Right cardiac atrium (tissue), 5 donors: Measurements from ENCODE around the gene CHAF1A. TPM values are rescaled to one million over a fixed set of nuclear protein-coding genes. Genes with fewer than 3 reads are reported as not detected.

ENCODE experiments used
- ATAC-seq, 2 donors: fragments of 200-7000 bp; cut with Tn5 transposase; one replicate each; pipeline versions ENCODE4 v1.8.0 to v1.9.1; 2020; ENCODE audit warnings: moderate library complexity in 2 of 2, mild to moderate bottlenecking in 1 of 2
- DNase-seq, 3 donors: peaks; one replicate each; pipeline ENCODE4 v3.0.0-alpha.2; 2020
- H3K27ac ChIP-seq: one replicate; pipeline ENCODE4 v1.5.1; 2013; ENCODE audit warnings: mild to moderate bottlenecking, low read length, control low read depth, moderate library complexity
- H3K27me3 ChIP-seq: one replicate; pipeline ENCODE4 v1.6.1; 2013; ENCODE audit not compliant: control insufficient read depth, insufficient read depth
- H3K4me1 ChIP-seq: one replicate; pipeline ENCODE4 v1.6.1; 2013; ENCODE audit warnings: low read length; ENCODE audit not compliant: control insufficient read depth, insufficient read depth
- H3K4me3 ChIP-seq: one replicate; pipeline ENCODE4 v1.5.1; 2013; ENCODE audit warnings: low read length, control low read depth
- H3K9me3 ChIP-seq: one replicate; pipeline ENCODE4 v1.6.1; 2013; ENCODE audit warnings: low read length; ENCODE audit not compliant: control insufficient read depth
- WGBS: extraction: QIAGEN DNeasy Blood & Tissue Kit; methylation state at CpG from one replicate; pipeline ENCODE4 v1.1.7; 2013; 5-methylcytosine and 5-hydroxymethylcytosine counted together
- intact Hi-C, 4 donors: fragments of 100-400 bp; cut with DNase I; formaldehyde crosslinking; loops; one replicate each; pipeline versions ENCODE4 v1.11.0 to v1.14.0; 2022 to 2023
- polyA plus RNA-seq: library from polyadenylated mRNA; stranded (reverse); fragments of 200-250 nt; gene quantifications from one replicate; pipeline ENCODE4 v1.2.3, GENCODE V29; 2013
- total RNA-seq, 4 donors: library from RNA; stranded (reverse); fragmentation: NEBNext Ultra II Directional; extraction: Animal tissue kit (Norgen Biotek cat#: 25700); gene quantifications; one replicate each; pipeline ENCODE4 v1.2.1, GENCODE V29; 2021
- donor health status: healthy with polysubstance abuse.
- donor health status: DM: no; HTN: yes; CAD: no.
- donor health status: DM: no; HTN: no; CAD: no.
- donor health status: DM: no; HTN: yes; CAD: no; lungs with severe emphysema.
- donor health status: DM: yes; HTN: yes; CAD: no.

The CHAF1A gene
- total and polyA plus RNA-seq, 5 donors = 4.3 to 7.7 (median 6.0) TPM

- Histone ChIP-seq H3K4me1 (peaks cover 3% of the 10 kb centered on the region), H3K27ac (no peak overlapping the region), H3K9me3 (no peaks in the 10 kb centered on the region), H3K27me3 (no peaks in the 10 kb centered on the region), H3K4me3 (no peak overlapping the region)
- 94% methylated on average over 3 of the region's 3 CpGs for WGBS
- DNase-seq (no peak), ATAC-seq (no peak)
- intact Hi-C loops = no loop called here
These were observed 11.1 kb downstream of the CHAF1A start for GRCh38 chr19:4413588-4413987.

- DNase-seq (no peak), ATAC-seq (peak in 1 of 2 donors; percentile 49)
- WGBS = 83% methylated on average over 7 of the region's 7 CpGs
- intact Hi-C loops = no loop called here
- Histone ChIP-seq H3K27me3 (no peaks in the 10 kb centered on the region), H3K9me3 (no peaks in the 10 kb centered on the region), H3K4me1 (peaks cover 3% of the 10 kb centered on the region), H3K4me3 (no peak overlapping the region), H3K27ac (no peak overlapping the region)
These were observed 11.8 kb downstream of the CHAF1A start for GRCh38 chr19:4414144-4414799.

- Histone ChIP-seq H3K4me1 (peaks cover 3% of the 10 kb centered on the region), H3K27me3 (no peaks in the 10 kb centered on the region), H3K4me3 (no peak overlapping the region), H3K9me3 (no peaks in the 10 kb centered on the region), H3K27ac (no peak overlapping the region)
- WGBS = 38% methylated on average over 9 of the region's 9 CpGs
- intact Hi-C loops = no loop called here
- DNase-seq = no peak
- peak in 1 of 2 donors; percentile 27 for ATAC-seq
These were observed 12.4 kb downstream of the CHAF1A start for GRCh38 chr19:4414800-4415321.

- no peak for DNase-seq
These were observed 12.9 kb downstream of the CHAF1A start for GRCh38 chr19:4415352-4415751.

GRCh38 chr19:4416268-4416667 lies 13.8 kb downstream of the CHAF1A start:
- H3K9me3 ChIP-seq = no peaks in the 10 kb centered on the region
- no peak for ATAC-seq
- intact Hi-C loops = no loop called here
- DNase-seq = no peak
- H3K27ac ChIP-seq = no peak overlapping the region
- peaks cover 3% of the 10 kb centered on the region for H3K4me1 ChIP-seq
- H3K27me3 ChIP-seq = no peaks in the 10 kb centered on the region
- 93% methylated on average over 9 of the region's 9 CpGs for WGBS
- H3K4me3 ChIP-seq = no peak overlapping the region

More at GRCh38 chr19:4415352-4415751, 12.9 kb downstream of the CHAF1A start:
- WGBS = 40% methylated on average over 10 of the region's 10 CpGs
- Histone ChIP-seq H3K4me1 (peaks cover 3% of the 10 kb centered on the region), H3K27ac (no peak overlapping the region), H3K27me3 (no peaks in the 10 kb centered on the region), H3K4me3 (no peak overlapping the region), H3K9me3 (no peaks in the 10 kb centered on the region)
- peak; percentile 20 to 37 for ATAC-seq
- intact Hi-C loops = no loop called here

- 91% methylated on average over 16 of the region's 16 CpGs for WGBS
- H3K9me3 ChIP-seq = no peaks in the 10 kb centered on the region
- H3K4me1 ChIP-seq = no peaks in the 10 kb centered on the region
- no peak overlapping the region for H3K27ac ChIP-seq
- no peak overlapping the region for H3K4me3 ChIP-seq
- H3K27me3 ChIP-seq = no peaks in the 10 kb centered on the region
- ATAC-seq (no peak), DNase-seq (peak in 1 of 3 donors; percentile 13)
- intact Hi-C loops = no loop called here
These were observed 21.1 kb downstream of the CHAF1A start for GRCh38 chr19:4423416-4424126.

GRCh38 chr19:4425537-4425936 lies 23.1 kb downstream of the CHAF1A start:
- intact Hi-C loops = no loop called here
- Histone ChIP-seq H3K9me3 (no peaks in the 10 kb centered on the region), H3K4me1 (no peaks in the 10 kb centered on the region), H3K4me3 (no peak overlapping the region), H3K27ac (no peak overlapping the region), H3K27me3 (no peaks in the 10 kb centered on the region)
- DNase-seq (no peak), ATAC-seq (no peak)
- 93% methylated on average over 6 of the region's 6 CpGs for WGBS

GRCh38 chr19:4428326-4428975 lies 26.0 kb downstream of the CHAF1A start:
- H3K4me3 ChIP-seq = no peak overlapping the region
- H3K4me1 ChIP-seq = no peaks in the 10 kb centered on the region
- H3K27me3 ChIP-seq = no peaks in the 10 kb centered on the region
- no peak overlapping the region for H3K27ac ChIP-seq
- WGBS = 91% methylated on average over 20 of the region's 20 CpGs
- intact Hi-C loops = no loop called here
- no peaks in the 10 kb centered on the region for H3K9me3 ChIP-seq
- DNase-seq (peak in 2 of 3 donors; percentile 18 to 39), ATAC-seq (no peak)

- Histone ChIP-seq H3K27me3 (no peaks in the 10 kb centered on the region), H3K4me1 (no peaks in the 10 kb centered on the region), H3K4me3 (no peak overlapping the region), H3K9me3 (no peaks in the 10 kb centered on the region), H3K27ac (no peak overlapping the region)
- intact Hi-C loops = no loop called here
- DNase-seq (peak in 1 of 3 donors; percentile 31), ATAC-seq (no peak)
- WGBS = 88% methylated on average over 16 of the region's 16 CpGs
These were observed 26.8 kb downstream of the CHAF1A start for GRCh38 chr19:4429256-4429655.

GRCh38 chr19:4429771-4430171 lies 27.3 kb downstream of the CHAF1A start:
- Histone ChIP-seq H3K4me3 (no peak overlapping the region), H3K27ac (no peak overlapping the region), H3K27me3 (no peaks in the 10 kb centered on the region), H3K9me3 (no peaks in the 10 kb centered on the region), H3K4me1 (no peaks in the 10 kb centered on the region)
- DNase-seq (peak in 1 of 3 donors; percentile 31), ATAC-seq (no peak)
- 79% methylated on average over 12 of the region's 12 CpGs for WGBS
- intact Hi-C loops = no loop called here

- Histone ChIP-seq H3K4me1 (no peaks in the 10 kb centered on the region), H3K27me3 (no peaks in the 10 kb centered on the region), H3K9me3 (no peaks in the 10 kb centered on the region), H3K27ac (no peak overlapping the region), H3K4me3 (no peak overlapping the region)
- intact Hi-C loops = no loop called here
- peak; percentile 37 to 39 for ATAC-seq
- 89% methylated on average over 12 of the region's 12 CpGs for WGBS
- peak in 1 of 3 donors; percentile 36 for DNase-seq
These were observed 28.3 kb downstream of the CHAF1A start for GRCh38 chr19:4430760-4431159.
